ENCODE results near the gene CHKB.

CHKB gene

DNA sequence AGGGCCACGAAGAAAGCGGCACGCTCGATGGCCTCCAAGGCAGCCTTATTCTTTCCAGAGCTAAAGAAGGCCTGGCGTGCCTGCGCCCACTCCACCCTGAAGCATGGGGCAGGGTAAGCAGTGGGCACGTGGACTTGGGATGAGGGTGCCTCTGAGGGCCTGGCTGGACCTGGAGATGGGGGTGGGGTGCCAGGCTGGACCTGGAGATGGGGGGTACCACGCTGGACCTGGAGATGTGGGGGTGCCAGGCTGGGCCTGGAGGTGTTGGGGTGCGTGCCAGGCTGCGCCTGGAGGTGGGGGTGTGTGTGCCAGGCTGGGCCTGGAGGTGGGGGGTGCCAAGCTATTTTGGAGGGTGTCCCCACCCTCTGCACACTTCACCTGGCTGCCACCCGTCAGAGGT lies 9.7 kb downstream of the CHKB start:
- DNase-seq (ENCODE audit: low spot score): no peak

DNA sequence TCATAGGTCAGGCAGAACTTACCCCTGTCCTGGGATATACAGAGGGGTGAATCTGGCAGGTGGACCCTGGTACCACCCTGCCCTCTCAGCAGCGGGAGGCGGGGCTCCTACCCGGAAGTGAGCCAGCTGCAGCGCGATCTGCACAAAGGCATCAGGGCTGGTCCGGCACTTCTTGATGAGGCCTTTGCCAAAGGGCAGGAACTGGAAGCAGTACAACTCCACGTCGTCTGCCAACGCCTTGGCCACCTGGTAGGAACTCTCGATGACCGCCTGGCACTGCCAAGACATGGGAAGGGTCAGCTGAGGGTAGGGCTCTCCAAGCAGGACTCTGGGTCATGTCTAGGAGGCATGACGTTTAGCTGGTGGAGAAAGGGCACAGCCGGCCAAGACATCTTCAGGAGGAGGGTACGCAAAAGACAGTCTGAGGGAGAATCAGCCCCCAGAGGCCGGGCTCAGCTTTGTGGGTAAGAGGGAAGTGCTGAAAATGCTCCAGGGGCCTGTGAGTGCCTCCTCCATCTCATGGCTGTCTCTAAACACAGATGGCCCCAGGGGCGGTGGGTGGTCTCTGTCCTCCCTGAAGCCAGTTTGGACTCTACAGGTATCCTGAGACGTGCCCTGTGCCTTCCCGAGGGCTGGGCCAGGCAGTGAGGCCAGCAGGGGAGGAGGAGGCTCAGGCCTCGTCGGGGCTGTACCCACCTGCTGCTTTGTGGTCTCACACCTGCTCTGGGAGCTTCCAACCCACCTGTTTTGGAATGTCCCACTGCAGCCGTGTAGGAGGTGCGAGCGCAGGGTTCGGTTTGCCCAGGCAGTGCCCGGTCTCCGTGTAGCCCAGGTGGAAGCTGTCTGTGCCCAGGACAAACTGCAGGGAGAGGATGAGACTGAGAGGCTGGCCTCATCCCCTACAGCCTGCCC lies 11.1 kb downstream of the CHKB start:
- no peak for DNase-seq (ENCODE audit: low spot score)

DNA sequence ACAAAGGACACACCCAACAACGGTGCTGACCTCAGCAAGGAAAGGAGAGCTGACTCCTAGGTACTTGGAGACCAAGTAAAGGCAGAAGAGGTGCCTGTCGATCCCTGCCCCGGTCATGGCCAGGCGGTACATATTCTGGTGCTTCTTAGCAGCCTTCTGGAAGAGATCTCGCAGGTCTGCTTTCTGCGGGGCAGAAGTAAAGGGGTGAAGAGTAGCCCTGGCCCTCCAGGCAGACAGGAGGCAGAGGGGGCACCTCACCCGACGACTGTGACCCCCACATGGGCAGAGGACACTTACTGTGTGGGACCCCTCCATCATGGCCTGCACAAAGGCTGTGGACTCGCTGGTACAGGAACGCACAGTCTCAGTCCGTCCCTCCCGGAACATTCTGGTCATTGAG lies 11.8 kb downstream of the CHKB start:
- no peak for DNase-seq (ENCODE audit: low spot score)

DNA sequence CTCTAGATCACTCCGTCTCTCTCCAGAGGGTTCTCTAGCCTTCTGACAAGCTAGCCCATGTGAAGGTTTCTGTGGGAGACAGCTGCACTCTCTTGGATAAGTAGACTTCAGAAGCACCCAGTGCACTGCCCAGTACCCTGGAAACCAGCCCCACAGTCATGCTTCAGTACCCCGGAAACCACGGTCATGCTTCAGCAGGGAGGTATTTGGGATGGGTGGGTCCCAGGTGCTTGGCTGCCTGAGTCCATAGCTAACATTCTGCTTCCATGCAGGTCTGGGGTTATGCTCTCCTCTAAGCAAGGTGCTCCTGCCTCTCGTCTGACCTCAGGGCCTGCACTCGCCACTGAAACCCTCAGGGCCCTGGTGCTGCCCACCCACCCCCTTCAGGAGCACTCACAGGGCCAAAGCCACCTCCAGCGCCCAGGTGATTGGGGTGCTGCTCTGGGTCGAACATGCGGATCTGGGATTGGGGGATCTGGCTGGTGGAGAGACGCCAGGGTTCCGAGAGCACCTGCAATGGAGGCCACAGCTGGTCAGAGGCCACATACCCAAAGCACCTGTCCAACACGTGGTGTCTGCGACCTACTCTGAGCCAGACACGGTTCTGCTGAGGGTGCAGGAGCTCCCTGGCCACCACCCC lies 12.6 kb downstream of the CHKB start:
- no peak for DNase-seq (ENCODE audit: low spot score)

DNA sequence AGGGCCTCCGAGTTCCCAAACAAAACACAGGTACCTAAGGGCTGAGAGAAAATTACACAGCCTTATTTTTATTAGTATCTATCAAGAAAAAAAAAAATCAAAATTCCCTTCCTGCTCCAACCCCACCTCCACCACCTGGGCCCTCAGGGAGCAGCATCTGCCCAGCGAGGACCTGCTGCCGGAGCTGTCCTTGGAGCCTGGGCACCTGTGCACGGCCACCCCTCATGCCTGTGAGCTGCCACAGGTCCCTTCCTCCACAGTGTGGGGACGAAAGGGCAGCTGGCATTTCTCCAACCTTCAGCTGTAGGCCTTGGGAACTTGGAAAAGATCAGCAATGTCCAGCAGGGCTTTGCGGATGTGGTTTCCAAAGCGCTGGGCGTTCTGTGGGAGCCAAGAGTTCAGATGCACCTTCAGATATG lies 13.6 kb downstream of the CHKB start:
- no peak for DNase-seq (ENCODE audit: low spot score)

DNA sequence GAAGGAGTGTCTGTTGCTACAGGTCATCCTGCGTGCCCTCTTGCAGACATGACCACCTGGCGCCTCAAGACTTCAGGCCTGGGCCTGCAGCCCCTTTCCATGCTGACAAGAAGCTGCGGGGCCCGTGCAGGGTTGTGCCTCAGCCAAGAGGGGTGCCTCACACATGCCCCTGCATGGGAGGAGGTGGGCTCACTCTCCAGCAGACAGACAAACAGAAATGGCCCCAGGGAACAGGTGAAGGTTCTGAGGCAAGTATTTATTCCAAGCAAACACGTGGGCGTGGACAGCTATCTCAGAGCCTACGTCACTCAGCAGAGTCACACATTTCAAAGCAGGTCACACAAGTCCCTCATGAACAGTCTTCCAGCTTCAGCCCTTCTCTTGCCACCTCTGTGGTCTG lies 14.0 kb downstream of the CHKB start:
- no peak for DNase-seq (ENCODE audit: low spot score)

DNA sequence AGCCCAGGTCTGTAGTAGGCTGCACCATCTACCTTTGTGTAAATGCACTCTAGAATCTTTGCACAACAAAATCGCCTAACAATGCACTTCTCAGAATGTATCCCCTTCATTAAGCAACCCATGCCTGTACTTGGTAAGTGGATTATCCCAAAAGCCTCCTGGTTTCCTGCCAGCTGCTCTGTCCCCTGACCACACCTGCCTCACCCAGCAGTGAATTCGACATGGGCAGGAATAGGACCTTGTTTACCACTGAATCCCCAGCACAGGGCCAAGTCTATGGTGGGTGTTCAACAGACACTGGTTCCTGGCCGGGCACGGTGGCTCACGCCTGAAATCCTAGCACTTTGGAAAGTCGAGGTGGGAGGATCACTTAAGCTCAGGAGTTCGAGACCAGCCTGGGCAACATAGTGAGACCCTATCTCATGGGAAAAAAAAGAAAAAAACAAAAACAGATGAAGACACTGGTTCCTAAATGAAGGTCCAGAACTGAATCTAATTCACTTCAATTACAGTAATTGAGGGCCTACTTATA lies 14.9 kb downstream of the CHKB start:
- no peak for DNase-seq (ENCODE audit: low spot score)

DNA sequence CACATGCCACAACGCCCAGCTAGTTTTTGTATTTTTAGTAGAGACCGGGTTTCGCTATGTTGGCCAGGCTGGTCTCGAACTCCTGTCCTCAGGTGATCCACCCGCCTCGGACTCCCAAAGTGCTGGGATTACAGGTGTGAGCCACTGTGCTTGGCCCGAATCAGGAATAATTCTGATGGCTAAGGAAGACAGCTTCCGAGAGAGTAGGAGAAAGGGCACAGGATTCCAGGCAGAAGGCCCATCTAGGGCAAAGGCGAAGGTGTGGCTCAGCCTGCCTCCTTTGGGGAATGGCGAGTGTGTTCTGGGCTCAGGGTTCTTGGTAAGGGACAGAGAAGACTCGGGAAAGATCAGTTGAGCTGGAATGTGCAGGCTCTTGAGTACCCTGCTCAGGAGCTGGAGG lies 18.4 kb downstream of the CHKB start:
- no peak for DNase-seq (ENCODE audit: low spot score)

DNA sequence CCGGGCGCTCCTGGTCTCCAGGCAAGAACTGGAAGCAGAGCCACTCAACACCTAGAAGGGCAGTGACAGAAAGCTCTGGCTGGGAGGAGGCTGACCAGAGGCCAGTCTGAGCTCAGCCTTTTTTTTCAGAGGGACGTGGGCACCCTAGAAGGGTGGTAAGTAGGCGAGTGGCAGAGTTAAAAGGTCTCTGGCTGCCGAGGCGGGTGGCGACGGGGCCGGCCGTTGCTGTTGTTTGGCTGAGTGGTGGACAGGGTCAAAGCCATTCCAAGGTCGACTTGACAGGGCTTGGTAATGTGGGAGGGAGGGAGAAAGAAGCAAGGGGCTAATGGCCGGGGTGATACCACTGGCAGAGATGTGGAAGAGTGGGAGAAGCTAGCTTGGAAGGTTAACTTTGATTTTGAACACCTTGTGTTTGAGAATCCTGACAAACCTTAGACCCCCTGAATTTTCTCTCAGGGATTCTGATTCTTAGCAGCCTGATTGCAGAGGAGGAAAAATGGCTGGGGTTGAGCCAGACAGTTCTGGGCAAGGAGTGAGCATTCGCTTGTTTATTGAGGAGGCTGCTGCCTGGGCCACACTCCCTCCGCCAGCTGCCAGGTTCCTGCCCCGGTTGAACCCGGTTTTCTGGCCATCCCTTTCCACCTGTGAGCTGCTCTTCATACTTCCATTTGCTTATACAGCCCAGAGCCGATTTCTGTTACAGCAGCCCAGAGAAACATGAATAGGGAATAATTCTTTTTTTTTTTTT lies 19.1 kb downstream of the CHKB start:
- no peak for DNase-seq (ENCODE audit: low spot score)

DNA sequence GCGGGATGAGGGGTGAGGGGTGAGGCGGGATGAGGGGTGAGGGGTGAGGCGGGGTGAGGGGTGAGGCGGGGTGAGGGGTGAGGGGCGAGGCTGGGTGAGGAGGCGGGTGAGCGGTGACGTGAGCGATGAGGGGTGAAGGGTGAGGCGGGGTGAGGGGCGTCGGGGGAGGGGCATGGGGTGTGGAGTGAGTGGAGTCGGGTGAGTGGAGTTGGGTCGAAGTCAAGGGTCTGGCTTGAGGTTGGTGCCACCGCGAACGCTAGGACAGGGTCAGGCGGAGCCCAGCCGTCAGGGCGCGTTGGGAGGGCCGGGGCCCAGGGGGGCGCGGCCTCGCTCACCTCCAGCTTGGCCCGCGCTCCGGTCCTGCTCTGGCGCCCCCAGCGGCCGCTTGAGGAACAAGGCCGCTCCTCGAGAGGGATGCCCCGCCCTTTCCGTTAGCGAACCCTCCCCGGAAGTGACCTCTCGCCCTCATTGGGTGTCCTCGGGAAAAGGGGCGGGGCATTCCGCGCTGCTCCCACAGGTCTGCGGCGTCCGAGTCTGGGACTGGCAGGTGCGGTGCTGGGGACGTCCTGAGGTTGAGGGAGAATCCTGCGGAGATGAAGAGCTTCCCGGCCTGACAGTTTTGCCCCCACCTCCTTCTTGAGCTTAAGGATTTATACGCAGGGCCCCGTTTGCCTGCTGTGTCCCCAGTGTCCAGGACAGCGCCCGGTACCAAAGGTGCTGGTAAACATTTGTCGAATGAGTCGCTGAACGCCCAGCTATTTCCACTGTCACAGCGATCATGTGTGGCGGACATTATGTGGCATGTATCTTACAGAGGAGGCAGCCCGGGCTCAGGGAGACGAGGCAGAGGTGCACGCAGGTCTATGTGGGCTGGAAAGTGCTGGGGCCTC lies 19.9 kb downstream of the CHKB start, which contains the start of gene SYCE3:
Gene SYCE3 (minus strand): TSS at position 397 of the 890 bp plus-strand sequence. CDS start 6,514 bp downstream, outside the sequence.
- peak; percentile 93 for DNase-seq (ENCODE audit: low spot score)

DNA sequence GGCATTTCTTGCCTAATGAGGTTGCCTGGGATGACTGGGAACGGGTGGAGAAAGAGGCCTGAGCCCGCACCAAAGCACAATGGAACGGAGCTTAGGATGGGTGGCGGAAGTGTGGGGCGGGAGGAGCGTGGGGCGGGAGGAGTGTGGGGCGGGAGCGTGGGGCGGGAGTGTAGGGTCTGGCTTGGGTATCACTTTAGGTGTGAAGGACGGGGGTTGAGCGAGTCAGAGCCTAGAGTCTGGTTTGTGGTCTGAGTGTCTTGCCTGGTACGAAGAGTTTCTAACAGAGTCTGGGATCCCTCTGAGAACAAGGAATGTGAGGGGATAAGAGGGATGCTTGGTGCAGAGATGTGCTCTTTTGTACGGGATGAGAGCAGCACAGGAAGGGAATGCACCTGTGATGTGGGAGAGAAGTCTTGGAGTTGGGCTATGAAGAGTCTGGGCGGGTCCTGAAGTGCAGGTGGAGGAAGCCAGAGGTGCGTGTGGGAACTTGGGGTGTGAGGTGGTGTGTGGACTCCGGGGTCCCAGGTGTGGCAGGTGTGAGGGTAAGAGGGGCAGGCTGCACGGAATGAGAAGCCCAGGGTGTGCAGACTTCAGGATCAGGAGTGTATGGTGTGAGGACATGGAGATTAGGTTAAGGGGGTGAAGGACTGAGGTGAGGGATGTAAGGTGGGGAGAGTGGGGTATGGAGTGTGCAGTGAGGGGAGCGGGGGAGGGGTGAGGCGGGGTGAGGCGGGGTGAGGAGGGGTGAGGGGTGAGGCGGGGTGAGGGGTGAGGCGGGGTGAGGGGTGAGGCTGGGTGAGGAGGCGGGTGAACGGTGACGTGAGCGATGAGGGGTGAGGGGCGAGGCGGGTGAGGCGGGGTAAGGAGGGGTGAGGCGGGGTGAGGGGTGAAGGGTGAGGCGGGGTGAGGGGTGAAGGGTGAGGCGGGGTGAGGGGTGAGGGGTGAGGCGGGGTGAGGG lies 21.0 kb downstream of the CHKB start:
- peak; percentile 27 for DNase-seq (ENCODE audit: low spot score)

DNA sequence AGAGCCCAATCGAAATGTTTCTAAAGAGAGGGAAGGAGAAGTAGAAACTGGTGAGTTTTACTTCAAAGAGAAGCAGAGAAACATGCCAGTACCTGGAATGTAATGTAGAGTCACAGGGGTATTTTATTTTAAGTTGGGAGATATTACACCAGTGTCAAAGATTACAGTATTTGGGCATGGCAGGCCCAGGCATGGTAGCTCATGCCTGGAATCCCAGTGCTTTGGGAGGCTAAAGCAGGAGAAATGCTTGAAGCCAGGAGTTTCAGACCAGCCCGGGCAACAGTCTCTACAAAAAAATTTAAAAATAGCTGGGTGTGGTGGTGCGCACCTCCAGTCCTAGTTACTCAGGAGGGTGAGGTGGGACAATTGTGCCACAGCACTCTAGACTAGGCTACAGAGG lies 22.6 kb downstream of the CHKB start:
- no peak for DNase-seq (ENCODE audit: low spot score)

DNA sequence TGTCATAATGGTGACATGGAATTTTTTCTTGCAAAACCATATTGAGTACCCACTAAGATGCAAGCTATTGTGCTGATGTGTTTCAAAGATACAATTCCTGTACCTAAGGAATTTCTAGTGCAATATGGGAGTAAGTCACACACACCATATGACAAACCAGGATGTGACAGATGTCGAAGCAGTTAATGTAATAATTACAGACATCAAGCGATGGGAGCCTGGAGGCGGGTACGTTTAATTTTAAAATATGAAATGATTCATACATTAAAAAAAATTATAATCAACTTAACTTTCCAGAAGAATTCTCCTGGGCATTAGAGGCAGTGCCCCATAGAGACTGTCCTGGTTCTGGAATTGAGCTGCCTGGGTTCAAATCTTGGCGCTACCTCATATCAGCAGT lies 25.9 kb downstream of the CHKB start:
- DNase-seq (ENCODE audit: low spot score): no peak

DNA sequence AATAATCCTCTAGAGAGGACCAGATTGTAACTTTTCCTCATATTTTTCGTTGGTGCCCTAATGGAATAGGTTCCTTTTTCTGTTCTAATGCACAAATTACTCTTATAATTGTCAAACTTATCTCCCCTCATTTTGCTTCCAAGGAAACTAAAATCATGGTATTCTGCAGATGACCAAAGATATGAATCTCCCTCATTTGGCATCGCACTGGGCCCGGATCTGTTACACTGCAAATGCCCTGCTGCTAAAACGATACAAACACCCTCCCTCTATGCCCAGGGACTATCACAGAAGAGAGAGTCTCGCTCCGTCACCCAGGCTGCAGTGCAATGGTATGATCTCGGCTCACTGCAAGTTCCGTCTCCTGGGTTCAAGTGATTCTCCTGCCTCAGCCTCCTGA lies 29.3 kb downstream of the CHKB start:
- no peak for DNase-seq (ENCODE audit: low spot score)

DNA sequence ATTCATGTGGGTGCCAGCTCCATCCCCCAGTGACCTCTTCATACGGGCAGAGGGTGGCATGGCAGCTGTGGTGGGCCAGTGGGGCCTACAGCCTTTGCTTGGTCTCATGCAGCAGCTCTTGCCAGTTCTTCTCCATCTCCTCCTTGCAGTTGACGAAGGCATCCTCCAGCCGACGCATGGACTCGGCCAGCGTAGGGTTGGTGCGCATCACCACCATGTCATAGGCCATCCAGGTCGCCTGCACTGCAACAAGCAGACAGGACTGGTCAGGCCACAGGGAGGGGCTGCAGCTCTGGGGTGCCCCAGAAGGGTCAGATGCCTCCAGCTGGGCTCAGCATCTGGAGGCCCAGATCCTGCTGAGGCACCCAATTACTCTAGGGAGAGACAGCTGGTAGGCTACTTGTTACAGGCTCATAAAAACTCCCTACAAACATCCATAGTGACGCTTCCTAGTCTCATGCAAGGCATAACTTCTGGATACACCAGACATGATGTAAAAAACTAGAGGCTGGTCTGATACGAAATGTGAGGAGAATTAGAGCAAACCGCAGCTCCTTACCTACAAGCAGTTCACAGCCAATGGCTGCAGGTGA lies 31.4 kb downstream of the CHKB start:
- DNase-seq (ENCODE audit: low spot score): no peak

DNA sequence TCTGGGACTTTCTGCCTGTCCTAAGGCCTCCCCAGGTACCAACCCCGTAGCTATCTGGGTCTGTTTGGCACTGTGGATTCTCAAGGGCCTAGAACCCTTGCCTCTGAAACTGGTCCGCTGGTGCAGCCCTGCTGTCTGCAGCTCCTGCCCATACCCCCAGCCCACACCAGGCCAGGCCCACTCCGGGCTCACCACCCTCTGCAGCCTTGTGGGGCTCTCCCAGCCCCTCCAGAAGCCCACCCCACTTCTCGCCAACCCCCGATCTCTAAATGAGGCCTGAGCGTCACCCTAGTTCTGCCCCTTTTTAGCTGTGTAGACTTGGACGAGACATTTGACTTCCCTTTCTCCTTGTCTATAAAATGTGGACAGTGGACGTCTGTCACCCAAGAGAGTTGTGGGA lies 32.3 kb downstream of the CHKB start:
- DNase-seq (ENCODE audit: low spot score): no peak

DNA sequence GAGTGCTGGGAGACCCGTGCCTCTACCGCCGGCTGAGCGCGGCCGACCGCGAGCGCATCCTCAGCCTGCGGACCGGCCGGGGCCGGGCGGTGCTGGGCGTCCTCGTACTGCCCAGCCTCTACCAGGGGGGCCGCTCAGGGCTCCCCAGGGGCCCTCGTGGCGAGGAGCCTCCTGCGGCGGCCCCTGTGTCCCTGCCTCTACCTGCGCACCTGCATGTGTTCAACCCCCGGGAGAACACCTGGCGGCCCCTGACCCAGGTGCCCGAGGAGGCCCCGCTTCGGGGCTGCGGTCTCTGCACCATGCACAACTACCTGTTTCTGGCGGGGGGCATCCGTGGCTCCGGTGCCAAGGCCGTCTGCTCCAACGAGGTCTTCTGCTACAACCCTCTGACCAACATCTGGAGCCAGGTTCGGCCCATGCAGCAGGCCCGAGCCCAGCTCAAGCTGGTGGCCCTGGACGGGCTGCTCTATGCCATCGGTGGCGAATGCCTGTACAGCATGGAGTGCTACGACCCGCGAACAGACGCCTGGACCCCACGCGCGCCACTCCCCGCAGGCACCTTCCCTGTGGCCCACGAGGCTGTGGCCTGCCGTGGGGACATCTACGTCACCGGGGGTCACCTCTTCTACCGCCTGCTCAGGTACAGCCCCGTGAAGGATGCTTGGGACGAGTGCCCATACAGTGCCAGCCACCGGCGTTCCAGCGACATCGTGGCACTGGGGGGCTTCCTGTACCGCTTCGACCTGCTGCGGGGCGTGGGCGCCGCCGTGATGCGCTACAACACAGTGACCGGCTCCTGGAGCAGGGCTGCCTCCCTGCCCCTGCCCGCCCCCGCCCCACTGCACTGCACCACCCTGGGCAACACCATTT lies 33.5 kb downstream of the CHKB start:
- DNase-seq (ENCODE audit: low spot score): no peak

DNA sequence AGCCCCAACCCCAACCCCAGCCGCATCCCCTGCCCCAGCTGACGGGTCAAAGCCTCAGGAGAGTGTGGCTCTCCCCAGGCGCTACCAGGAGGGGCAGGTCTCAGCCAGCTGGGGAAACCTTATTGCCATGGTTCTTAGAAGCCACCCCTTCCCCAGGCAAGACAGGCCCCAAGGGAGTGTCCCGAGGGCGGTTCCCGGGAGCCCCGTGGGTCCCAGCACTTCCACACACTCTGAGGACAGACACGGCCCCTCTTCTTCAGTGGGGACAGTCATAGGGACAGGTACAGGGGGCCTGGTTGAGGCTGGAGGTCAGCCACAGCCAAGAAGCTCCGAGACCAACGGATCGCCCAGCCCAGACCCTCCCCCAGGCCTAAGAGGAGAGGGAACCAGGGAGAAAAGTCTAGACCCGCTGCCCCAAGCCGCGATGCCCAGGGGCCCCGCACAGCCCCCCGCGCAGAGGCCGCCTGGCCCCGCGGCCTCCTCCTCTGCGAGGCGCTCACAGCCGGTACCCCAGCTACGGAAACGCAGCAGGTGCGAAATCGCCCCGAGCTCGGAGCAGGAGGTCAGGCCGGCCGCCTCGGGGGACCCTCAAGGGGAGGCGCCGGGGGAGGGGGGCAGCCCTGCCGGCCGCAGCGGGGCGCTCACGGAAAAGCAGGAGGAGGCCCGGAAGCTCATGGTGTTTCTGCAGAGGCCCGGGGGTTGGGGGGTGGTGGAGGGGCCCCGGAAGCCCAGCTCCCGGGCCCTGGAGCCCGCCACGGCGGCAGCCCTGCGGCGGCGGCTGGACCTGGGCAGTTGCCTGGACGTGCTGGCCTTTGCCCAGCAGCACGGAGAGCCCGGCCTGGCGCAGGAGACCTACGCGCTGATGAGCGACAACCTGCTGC lies 34.4 kb downstream of the CHKB start:
- DNase-seq (ENCODE audit: low spot score): no peak

Measured in SW480 (cell line).